HG02981 (cell line): ENCODE results near the gene BTBD9.

Source experiments
- ATAC-seq: cut with Tn5 transposase; IDR thresholded peaks from one replicate; pipeline ENCODE4 v1.9.1; 2021; ENCODE audit warnings: mild to moderate bottlenecking, moderate library complexity; ENCODE audit not compliant: unreplicated experiment

BTBD9 gene

DNA sequence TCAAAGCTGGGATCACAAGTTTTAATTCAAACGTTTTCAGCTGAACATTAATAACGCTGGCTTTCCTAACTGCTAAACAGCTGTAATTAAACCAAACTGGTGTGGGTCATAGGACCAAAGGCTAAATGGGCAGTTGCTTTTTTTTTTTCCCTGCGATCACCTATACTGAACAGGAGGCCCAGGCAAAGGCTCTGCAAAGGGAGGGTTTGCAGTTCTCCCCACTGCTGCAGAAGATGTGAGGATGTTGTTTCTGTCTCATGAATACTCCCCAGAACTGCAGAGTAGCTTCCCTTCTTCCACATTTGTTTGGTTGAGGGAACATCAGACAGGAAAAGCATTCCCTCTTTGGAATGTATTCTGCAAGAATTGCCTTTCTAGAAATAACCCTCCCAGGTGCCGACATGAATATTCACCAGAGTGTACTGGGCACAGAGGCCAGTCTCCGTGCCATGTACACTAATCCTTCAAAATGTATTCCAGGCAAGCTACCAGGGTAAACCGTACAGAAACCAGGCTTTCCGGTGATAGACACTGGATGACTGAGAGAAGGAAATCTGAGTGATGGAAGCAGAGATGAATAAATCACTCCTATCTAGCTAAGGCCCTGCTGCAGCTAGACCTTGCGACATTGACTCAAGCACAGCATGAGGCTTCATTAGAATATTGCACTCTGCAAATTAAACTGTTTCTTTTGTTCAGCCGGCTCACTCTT is 370.1 kb downstream of the BTBD9 start:
- no peak for ATAC-seq

DNA sequence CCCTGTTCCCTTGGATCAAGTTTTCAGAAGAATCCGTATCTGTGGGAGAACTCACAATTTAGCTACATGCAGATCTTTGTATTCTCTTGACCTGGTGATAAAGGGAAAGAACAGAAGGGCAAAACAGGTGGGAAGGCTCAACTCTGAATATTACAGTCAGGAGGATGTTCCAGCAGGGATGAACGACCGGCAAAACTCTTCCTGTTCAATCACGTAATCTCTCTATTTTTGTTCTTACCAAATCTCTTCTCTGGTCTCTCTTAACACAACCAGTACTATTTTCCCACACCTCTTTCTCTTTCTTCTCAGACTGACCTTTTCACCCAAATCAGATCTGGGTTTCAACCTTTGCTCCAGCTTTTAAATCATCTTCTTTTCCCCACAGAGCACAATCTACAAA is 371.4 kb downstream of the BTBD9 start:
- ATAC-seq = no peak

DNA sequence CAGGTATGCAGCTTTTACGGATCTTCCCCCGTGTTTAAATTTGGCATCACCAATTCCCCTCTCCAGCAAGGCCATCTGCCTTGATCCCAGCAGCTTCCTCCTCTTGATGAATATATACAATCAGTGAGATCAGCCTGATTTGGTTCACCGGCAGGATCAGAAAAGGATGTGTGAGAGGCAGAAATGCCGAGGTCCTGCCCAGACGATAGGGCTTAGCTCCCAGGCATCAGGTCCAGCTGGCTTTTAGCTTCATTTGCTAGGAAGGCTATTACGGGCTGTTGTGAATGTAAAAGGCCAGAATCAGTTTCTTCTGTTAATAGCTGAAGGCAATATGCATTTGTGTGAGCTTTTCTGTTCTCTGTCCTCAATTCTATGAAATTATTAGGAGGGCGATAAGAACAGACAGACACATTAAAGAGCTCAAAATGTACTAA is 372.8 kb downstream of the BTBD9 start:
- ATAC-seq = no peak

DNA sequence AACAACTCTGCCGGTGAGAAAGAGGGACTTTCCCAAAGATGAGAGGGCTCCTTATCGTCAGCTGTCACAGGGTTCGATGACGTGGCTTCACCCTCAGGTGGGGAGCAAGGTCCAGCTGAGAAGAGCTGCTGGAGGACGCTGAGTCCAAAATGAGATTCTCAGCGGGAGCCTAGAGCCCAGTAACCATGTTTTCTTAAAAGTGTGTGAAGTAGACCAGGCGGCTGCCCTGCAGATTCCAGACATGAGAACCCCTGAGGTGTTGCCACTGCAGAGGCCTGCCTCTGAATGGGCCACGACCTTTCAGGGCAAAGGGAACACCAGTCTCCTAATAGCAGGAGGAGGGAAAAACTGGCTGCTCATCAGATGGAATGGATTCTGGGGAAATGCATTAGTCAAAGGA is 375.1 kb downstream of the BTBD9 start:
- no peak for ATAC-seq

DNA sequence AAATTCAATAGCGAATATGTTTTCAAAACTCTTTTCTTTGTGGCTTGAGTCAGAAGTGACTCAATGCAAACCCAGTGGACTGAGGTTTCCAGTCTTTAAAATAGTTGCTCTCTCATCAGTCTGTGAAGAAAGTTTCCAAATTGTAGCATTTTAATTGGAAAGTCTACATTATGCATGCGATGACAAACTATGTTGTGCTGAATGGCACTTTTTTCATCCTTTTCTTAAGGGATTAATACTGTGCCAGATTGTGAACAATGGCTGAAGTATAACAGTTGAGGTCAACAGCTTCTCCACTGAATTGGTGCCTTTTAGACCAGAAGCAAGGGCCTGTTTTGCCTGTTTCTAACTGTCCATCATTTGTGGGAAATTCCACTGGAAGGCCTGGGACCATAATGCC is 377.1 kb downstream of the BTBD9 start:
- ATAC-seq = no peak

DNA sequence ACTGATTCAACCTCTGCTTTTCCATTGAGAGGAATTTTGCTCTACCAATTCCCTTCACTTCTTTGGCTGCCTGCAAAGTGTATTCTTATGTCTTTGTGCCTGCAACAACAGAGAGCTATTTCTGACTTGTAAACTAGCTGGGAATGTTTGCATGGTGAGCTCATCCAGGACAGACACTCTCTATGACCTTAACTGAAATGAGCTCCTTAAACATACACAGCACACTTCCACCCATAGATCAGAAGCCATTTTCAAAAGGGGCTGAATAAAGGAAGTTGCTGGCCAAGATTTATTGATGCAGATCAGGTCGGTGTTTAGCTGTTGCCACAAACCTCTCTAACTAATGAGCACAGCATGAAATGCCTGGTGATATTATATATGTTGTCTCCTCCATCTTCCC is 377.7 kb downstream of the BTBD9 start:
- ATAC-seq = no peak

DNA sequence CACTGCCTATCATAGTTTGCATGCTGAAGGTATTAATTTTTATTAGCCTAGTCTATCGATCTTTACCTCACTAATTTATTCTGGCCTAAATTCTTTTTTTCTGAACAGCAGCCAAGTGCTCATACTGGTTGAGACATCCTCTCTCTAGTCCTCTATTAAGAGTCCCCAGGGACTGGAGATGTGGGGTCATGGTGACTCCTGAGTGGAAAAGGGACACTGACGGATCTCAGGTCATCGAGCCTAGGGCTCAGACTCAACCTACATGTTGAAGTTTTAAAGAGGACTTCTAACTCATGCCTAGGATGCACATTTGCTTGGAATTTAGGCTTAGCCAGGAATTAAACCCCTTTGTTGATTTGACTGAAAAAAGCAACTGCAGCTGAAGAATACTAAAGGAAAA is 378.1 kb downstream of the BTBD9 start:
- no peak for ATAC-seq

DNA sequence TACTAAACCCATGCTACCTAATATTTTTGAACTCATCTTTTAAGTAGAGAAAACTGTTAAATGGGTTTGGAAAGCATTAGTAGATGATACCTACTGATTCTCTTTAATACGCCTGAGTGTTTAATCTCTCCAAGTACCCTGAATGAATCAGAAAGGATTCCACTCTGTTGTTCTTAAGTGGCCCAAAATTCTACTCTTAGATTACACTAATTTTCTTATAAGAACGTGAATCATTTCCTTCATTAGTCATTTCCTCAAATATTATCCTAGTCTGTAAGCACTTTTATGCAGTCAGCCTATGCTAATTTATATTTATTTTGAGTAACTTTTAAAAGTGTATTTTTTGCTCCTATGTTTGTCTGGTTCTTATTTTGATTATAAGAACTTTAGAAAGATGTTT is 380.0 kb downstream of the BTBD9 start:
- ATAC-seq = no peak

DNA sequence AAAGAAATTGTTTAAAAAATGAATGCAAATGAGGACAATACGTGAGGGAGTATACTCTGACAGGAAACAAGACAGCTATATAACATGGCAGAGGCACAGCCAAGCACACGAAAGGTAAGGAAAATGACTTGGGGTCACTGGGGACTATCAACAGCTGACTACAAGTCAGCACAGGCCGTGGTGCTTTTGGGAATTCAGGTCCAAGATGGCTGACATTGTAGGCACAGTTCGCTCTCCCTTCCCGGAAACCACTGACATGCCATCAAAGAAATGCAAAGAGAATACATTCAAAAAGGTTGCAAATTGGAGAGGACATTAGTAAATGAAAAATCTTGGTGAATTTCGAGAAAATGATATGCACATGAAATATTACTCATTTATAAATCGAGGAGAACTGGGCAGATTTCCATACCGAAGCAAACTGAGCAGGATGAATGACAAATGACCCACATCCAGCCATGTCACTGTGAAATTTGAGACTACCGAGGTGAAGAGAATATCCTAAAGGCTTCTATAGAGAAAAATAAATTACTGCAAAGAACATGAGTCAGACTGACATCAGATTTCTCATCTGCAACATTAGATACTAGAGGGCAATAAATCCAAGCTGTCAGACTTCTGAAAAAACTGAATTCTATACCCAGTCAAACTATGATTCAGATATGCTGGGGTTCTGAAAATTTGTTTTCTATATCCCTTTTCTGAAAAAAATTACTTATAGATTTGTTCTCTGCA is 391.1 kb downstream of the BTBD9 start:
- no peak for ATAC-seq

DNA sequence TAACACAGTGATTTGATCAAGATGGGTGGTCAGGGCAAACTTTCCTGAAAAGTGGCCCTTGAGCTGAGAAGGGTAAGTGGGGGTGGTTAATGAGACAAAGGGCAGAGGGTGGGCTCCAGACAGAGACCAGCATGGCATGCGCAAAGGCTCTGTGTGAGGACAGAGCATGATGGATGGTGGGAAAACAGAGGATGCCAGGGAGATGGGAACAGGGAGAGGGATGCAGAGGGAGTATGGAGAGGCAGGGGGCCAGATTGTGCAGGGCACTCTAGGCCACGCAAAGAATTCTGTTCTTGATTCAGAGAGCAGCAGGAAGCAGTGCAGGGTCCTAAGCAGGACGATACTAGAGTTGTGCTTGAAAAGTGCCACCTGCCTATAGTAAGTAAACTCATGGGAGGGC is 394.4 kb downstream of the BTBD9 start:
- ATAC-seq = no peak

DNA sequence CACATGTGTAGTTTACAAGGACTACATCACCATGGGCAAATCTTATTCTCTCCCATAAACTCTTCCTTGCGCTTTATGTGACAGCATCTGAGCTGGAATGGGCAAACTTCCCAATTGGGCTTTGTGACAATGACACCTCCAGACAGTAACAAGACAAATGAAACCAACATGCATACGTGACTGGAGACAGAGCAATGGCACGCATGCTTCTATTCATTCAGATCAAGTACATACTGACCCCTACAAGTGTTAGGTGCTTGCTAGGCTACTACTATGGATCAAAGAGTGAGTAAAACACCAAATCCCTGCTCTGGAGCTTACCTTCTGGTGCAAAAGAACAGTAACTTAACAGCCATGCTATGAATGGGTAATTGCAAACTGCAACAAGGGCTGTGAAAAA is 394.9 kb downstream of the BTBD9 start:
- ATAC-seq = no peak

DNA sequence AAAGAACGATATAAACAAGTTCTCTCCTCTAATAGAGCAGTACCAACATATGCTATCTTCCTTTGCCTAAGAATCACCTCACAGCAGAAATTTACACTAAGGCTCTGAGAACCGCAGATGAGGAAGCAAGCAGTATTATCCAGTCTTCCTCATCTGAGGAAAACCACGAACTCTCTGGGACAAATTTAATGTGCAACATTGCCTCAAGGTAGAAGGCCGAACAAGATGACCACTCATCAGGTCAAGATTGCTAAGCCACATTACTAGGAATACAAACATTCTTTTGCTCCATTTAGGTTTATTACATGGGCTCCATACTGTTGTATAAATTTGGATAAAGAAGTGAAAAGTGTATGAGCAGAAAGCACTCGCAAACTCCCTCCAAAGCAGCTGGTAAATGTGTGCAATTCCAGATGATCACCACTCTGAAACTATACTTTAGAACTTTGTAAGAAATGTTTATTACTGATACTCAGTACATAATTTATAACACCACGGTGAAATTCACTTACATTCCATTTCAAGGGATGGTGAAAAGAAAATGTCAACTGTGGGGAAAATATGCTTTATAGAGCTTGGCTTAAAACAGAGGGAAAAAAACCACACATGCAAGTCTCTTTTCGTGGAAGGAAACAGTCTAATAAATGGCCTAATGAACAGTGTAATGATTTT is 398.4 kb downstream of the BTBD9 start:
- no peak for ATAC-seq

DNA sequence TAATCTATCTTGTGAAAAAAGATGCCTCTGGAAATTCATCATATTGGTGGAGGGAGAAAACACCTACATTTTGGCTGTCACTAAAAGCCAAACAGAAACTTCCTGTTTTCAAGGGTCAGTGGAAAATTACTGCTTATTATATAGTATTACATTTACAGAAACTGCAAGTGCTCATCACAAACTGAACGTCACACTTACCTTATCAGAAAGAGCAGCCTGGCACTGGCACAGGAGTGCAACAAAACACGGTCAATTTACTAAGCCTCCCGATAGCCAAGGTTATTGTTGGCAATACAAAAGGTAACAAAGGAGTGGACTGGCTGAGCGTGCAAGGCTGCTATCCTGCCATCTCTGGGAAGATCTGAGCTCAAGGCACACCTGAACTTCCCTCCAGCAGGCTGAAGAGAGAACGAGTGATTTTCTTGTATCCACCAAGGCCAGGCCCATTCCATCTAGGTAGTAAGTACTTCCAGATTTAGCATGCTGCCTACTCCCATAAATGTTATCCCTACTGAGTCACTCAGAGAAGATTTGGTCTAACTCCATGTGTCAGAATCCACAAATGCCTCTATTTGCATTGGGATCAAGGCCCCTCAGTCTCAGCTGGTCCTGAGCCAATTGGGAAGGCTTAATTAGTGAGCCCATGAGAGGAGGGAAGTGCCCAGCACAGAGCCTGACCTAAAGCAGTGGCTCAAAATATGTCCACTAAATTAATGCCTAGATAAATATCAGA is 399.8 kb downstream of the BTBD9 start:
- ATAC-seq = no peak

DNA sequence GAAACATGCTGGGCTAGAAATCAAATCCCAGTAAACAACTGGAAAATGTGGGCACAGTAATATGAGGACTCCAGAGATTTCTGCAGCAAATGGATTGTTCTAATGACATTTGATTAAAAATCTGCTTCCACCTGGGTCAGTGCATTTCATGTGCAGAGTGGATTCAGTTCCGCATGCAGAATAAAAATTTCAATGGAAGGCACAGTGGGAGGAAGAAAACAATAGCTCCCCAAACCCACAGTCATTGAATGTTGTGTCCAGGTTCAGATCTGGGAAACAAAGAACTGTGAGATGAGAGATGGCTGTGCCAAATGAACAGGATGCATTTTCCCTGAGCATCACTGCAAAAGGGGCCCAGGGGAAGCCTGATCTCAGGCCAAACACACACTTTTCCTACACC is 403.1 kb downstream of the BTBD9 start:
- ATAC-seq = no peak

DNA sequence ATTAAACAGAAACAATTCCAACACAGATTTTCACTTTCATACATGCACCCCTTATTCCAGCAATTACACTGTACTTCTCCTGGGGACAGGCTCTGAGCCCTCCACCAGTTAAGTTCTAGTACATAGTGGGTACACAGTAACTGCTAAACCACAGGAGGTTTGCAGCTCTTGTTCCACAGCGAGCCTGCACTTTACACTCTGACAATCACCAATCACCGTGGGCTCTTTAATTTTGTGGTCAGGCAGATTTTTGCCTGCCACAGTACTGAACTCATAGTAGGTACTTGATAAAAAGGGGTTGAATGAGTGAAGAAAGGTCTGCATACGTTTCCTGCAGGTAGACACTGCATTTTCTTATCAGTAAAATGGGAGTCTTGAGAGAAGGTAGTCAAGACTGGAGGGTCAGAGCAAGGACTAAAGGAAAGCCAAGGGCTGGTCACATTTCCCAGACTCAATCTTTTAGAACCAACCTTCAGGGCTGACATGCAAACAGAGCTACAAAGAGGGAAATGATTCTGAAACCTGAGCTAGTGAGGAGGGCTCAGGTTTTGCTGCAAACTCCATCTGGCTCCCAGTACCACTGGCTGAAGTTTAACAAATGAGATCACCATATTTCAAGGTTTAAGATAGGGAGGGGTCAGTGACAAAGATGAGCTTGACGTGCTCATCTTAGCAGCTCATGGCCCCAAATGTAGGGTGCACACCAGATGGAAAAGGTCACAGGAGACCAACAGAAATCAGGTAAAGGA is 404.6 kb downstream of the BTBD9 start:
- no peak for ATAC-seq

DNA sequence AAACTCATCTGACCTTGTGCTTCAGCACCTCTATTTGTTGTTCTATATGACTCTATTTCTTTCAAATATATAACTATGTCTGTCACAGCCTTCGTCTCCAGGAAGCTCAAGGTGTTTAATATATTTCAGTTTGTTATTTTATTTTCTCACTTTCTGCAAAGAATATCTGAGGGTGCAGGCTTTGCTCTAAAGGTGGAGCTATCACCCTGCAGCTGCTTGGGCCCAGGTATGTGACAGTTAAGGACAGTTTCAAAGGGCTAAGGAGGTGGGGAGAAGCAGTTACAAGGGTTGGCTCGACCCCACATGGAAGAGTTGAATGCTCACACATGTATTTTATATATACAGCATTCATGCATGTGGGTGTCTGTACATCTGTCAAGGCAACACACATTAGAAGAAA is 405.6 kb downstream of the BTBD9 start:
- ATAC-seq = no peak

DNA sequence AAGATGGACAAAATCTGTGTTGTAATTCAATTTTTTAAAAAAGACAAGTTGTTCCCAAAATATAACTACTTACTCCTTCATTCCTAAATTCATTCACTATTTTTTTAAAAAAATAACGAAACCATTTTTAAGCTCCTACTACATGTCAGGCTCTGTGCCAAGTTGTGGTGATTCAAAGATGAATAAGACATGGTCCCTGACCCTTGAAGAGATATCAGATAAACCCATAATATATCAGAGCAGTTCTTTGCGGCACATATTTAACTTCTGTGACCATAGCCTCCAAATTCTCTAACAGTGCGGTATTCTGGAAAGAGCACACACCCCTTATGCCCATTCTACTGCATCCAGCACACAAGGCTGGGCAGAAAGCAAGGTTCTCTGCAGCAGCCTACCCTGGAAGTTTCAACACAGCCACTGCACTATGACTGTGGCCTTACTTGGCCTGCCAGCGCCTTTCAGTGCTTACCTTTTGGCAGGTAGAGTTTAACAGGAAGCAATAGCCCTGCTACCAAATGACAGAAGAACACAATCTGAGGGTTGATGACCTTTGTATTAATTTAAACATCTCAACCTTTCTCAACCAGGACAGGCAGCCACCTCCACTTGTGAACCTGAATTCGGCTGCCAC is 406.5 kb downstream of the BTBD9 start:
- no peak for ATAC-seq

DNA sequence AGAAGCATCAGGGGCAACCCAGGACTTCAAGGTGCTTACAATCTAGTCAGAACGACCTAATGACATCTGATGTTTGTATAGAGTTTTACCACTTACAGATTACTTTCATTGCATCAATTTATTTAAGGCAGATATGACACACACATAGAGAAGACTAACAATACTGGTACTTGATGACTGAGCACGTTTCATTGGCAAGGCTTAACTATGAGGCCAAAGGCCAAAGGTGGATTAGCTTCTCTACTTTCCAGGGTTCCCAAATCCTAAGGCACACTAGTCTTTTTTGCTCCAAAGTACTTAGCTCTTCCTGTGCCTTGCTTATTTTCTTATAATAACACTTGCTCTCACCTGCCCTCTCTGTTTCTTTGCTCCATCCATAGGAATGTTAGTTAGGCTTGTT is 414.0 kb downstream of the BTBD9 start:
- no peak for ATAC-seq

DNA sequence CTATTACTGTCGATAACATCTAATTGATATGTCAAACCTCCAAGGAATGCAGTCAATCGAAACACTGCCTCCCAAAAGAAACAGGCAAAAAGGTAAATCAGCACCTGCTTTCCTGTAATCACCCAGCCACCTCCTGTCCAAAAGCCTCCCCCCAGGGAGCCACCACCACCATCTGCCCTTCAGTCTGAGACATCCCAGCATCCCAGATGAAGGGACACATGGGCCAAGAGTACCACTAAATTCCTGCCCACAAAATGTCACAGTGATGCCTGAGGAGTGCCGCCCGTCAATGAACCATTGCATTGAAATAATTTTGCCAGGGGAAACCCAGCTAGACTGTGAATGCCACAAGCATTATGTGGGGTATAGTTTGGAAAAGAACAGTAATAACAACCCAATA is 418.5 kb downstream of the BTBD9 start:
- ATAC-seq = no peak

DNA sequence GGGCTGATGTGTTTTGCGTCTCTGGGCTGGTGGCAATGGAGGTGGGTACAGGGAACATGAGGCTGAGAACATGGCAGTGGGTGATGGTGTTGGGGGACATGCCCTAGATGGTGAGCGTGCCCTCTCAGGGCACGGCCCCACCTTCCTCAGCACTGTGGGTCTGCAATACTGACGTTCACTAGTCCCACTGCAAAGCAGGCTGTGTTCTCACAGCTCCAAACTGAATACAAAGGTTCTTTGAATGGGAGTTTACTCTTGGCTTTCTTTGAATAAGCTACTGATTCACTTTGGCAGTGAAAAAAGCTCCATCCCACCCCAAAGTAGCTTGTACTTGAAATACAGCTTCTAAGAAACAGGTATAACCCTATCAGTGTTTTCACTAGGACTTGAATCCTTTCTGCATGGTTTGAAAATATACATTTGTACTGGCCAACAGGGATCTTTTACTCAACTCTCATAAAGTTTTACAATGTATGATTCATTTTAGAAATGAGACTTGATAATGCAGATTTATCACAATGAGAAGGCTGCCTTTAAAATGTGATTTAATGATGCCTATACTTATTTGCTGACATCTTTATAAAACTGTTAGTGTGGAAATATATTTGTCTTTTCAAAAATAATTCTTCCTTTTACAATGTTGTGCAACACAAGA is 419.5 kb downstream of the BTBD9 start:
- no peak for ATAC-seq
